ENCODE results near the gene GCHFR. TPM values are rescaled to one million over a fixed set of nuclear protein-coding genes. Genes with fewer than 3 reads are reported as not detected.

Gene GCHFR
- polyA plus RNA-seq, 4 donors, result 96.7 to 222 (median 147) TPM

GRCh38 chr15:40787991-40788390, 24.1 kb downstream of the GCHFR start:
- DNase-seq (no peak), FAIRE-seq (no peak)
- WGBS, 3 donors, result 41 to 59% (median 43%) methylated on average over 6 of the region's 6 CpGs
- no peak overlapping the region for H3K4me3 ChIP-seq (ENCODE audit: low read depth in 1 of 3, low read length in 3 of 3)
- H3K9me3 ChIP-seq (ENCODE audit: control insufficient read depth in 2 of 2, insufficient read depth in 1 of 2, low read depth in 1 of 2, low read length in 1 of 2), result no peaks in the 10 kb centered on the region
- no peaks in the 10 kb centered on the region for H3K27me3 ChIP-seq (ENCODE audit: control insufficient read depth in 3 of 3, insufficient read depth in 3 of 3, low read length in 3 of 3)
- H3K4me1 ChIP-seq (ENCODE audit: control insufficient read depth in 3 of 3, insufficient read depth in 2 of 3, low read depth in 1 of 3, low read length in 2 of 3), result peaks cover 3 to 24% (median 15%) of the 10 kb centered on the region in 3 donors
- H3K27ac ChIP-seq (ENCODE audit: low read depth in 1 of 3, low read length in 2 of 3), result peak overlapping the region; percentile 58 to 94 (median 74)
- peaks cover 0 to 29% (median 0%) of the 10 kb centered on the region in 3 donors for H3K36me3 ChIP-seq (ENCODE audit: control insufficient read depth in 3 of 3, insufficient read depth in 2 of 3, low read depth in 1 of 3, low read length in 3 of 3)

- H3K36me3 ChIP-seq (ENCODE audit: control insufficient read depth in 3 of 3, insufficient read depth in 2 of 3, low read depth in 1 of 3, low read length in 3 of 3), result peaks cover 0 to 22% (median 0%) of the 10 kb centered on the region in 3 donors
- FAIRE-seq (no peak), DNase-seq (no peak)
- H3K4me1 ChIP-seq (ENCODE audit: control insufficient read depth in 3 of 3, insufficient read depth in 2 of 3, low read depth in 1 of 3, low read length in 2 of 3), result peaks cover 4 to 35% (median 15%) of the 10 kb centered on the region in 3 donors
- H3K9me3 ChIP-seq (ENCODE audit: control insufficient read depth in 2 of 2, insufficient read depth in 1 of 2, low read depth in 1 of 2, low read length in 1 of 2), result peaks cover 0 to 4% of the 10 kb centered on the region in 2 donors
- H3K27me3 ChIP-seq (ENCODE audit: control insufficient read depth in 3 of 3, insufficient read depth in 3 of 3, low read length in 3 of 3), result no peaks in the 10 kb centered on the region
- no peak overlapping the region for H3K4me3 ChIP-seq (ENCODE audit: low read depth in 1 of 3, low read length in 3 of 3)
- WGBS, 3 donors, result 81 to 91% (median 85%) methylated on average over 3 to 5 of the region's 5 CpGs
- peak overlapping the region in 1 of 3 donors; percentile 25 for H3K27ac ChIP-seq (ENCODE audit: low read depth in 1 of 3, low read length in 2 of 3)
These were observed 25.3 kb downstream of the GCHFR start for GRCh38 chr15:40789119-40789518.

DNA sequence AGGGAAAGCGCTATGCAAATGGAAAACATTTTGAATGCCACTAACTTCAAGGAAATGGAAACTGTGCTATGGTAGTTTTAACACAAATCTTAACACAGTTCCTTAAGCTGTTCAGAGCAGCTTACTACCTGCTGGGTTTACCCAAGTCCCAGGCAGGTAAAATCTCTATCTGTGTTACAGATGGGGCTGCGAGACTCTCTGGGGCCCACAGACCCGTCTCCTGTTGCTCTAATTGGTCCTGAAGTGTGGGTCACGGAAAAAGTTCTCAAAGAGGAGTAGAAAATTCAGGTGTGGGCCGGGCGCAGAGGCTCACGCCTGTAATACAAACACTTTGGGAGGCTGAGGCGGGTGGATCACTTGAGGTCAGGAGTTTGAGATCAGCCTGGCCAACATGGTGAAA, 26.1 kb downstream of the GCHFR start:
- 90 to 99% (median 96%) methylated on average over 8 of the region's 8 CpGs for WGBS, 3 donors
- Histone ChIP-seq H3K27me3 (ENCODE audit: control insufficient read depth in 3 of 3, insufficient read depth in 3 of 3, low read length in 3 of 3) (no peaks in the 10 kb centered on the region), H3K4me3 (ENCODE audit: low read depth in 1 of 3, low read length in 3 of 3) (no peak overlapping the region), H3K36me3 (ENCODE audit: control insufficient read depth in 3 of 3, insufficient read depth in 2 of 3, low read depth in 1 of 3, low read length in 3 of 3) (peaks cover 0 to 24% (median 0%) of the 10 kb centered on the region in 3 donors), H3K4me1 (ENCODE audit: control insufficient read depth in 3 of 3, insufficient read depth in 2 of 3, low read depth in 1 of 3, low read length in 2 of 3) (peaks cover 4 to 35% (median 15%) of the 10 kb centered on the region in 3 donors), H3K27ac (ENCODE audit: low read depth in 1 of 3, low read length in 2 of 3) (no peak overlapping the region), H3K9me3 (ENCODE audit: control insufficient read depth in 2 of 2, insufficient read depth in 1 of 2, low read depth in 1 of 2, low read length in 1 of 2) (peaks cover 0 to 4% of the 10 kb centered on the region in 2 donors)
- no peak for FAIRE-seq
- no peak for DNase-seq

DNA sequence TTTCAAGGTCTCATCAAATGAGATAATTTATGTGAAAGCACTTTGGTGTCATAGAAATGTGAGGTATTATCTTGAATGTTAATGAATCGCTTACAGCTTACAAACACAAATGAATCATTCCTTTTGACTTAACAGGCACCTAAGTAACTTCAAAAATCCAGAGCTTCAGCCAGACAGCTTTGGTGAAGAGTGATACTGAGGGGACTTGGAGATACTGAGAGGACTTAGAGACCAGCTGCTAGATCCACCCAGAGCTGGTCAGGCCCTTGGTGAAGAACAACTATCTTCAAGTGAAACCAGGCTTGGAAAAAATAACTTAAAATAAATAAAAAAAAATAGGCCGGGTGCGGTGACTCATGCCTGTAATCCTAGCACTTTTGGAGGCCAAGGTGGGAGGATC, 26.9 kb downstream of the GCHFR start:
- WGBS, 3 donors, result 67 to 77% (median 74%) methylated on average over 3 of the region's 3 CpGs
- H3K4me3 ChIP-seq (ENCODE audit: low read depth in 1 of 3, low read length in 3 of 3), result no peak overlapping the region
- H3K36me3 ChIP-seq (ENCODE audit: control insufficient read depth in 3 of 3, insufficient read depth in 2 of 3, low read depth in 1 of 3, low read length in 3 of 3), result peaks cover 0 to 24% (median 0%) of the 10 kb centered on the region in 3 donors
- no peak for DNase-seq
- no peaks in the 10 kb centered on the region for H3K27me3 ChIP-seq (ENCODE audit: control insufficient read depth in 3 of 3, insufficient read depth in 3 of 3, low read length in 3 of 3)
- FAIRE-seq, result no peak
- peaks cover 4 to 32% (median 13%) of the 10 kb centered on the region in 3 donors for H3K4me1 ChIP-seq (ENCODE audit: control insufficient read depth in 3 of 3, insufficient read depth in 2 of 3, low read depth in 1 of 3, low read length in 2 of 3)
- no peak overlapping the region for H3K27ac ChIP-seq (ENCODE audit: low read depth in 1 of 3, low read length in 2 of 3)
- peaks cover 0 to 4% of the 10 kb centered on the region in 2 donors for H3K9me3 ChIP-seq (ENCODE audit: control insufficient read depth in 2 of 2, insufficient read depth in 1 of 2, low read depth in 1 of 2, low read length in 1 of 2)

DNA sequence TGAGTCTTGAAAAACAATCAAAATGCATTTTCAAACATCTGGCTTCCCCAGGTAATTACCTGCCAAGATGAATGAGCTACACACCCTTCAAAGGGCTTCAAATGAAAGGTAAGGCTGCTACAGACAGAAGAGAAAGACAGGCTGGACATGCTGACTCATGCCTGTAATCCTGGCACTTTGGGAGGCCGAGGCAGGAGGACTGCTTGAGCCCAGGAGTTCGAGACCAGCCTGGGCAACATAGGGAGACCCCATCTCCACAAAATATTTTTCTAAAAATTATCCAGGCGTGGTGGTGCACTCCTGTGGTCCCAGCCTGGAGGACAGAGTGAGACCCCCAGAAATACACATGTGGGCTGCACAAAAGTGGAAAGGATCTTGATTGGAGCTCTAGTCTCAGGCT, 28.5 kb downstream of the GCHFR start:
- no peak overlapping the region for H3K27ac ChIP-seq (ENCODE audit: low read depth in 1 of 3, low read length in 2 of 3)

GRCh38 chr15:40793216-40793989, 29.5 kb downstream of the GCHFR start:
- no peaks in the 10 kb centered on the region for H3K27me3 ChIP-seq (ENCODE audit: control insufficient read depth in 3 of 3, insufficient read depth in 3 of 3, low read length in 3 of 3)
- DNase-seq (peak; percentile 83 to 100), FAIRE-seq (no peak)
- H3K36me3 ChIP-seq (ENCODE audit: control insufficient read depth in 3 of 3, insufficient read depth in 2 of 3, low read depth in 1 of 3, low read length in 3 of 3), result peaks cover 0 to 23% (median 0%) of the 10 kb centered on the region in 3 donors
- H3K4me3 ChIP-seq (ENCODE audit: low read depth in 1 of 3, low read length in 3 of 3), result no peak overlapping the region
- H3K9me3 ChIP-seq (ENCODE audit: control insufficient read depth in 2 of 2, insufficient read depth in 1 of 2, low read depth in 1 of 2, low read length in 1 of 2), result peaks cover 0 to 4% of the 10 kb centered on the region in 2 donors
- peak overlapping the region; percentile 67 to 78 (median 74) for H3K27ac ChIP-seq (ENCODE audit: low read depth in 1 of 3, low read length in 2 of 3)
- WGBS, 3 donors, result 32 to 61% (median 35%) methylated on average over 9 of the region's 9 CpGs
- H3K4me1 ChIP-seq (ENCODE audit: control insufficient read depth in 3 of 3, insufficient read depth in 2 of 3, low read depth in 1 of 3, low read length in 2 of 3), result peaks cover 4 to 15% (median 10%) of the 10 kb centered on the region in 3 donors

More for the DNA sequence above, 28.5 kb downstream of the GCHFR start:
- DNase-seq (no peak), FAIRE-seq (no peak)
- no peaks in the 10 kb centered on the region for H3K27me3 ChIP-seq (ENCODE audit: control insufficient read depth in 3 of 3, insufficient read depth in 3 of 3, low read length in 3 of 3)
- peaks cover 0 to 21% (median 0%) of the 10 kb centered on the region in 3 donors for H3K36me3 ChIP-seq (ENCODE audit: control insufficient read depth in 3 of 3, insufficient read depth in 2 of 3, low read depth in 1 of 3, low read length in 3 of 3)
- 76 to 83% (median 78%) methylated on average over 3 of the region's 3 CpGs for WGBS, 3 donors
- peaks cover 0 to 4% of the 10 kb centered on the region in 2 donors for H3K9me3 ChIP-seq (ENCODE audit: control insufficient read depth in 2 of 2, insufficient read depth in 1 of 2, low read depth in 1 of 2, low read length in 1 of 2)
- H3K4me1 ChIP-seq (ENCODE audit: control insufficient read depth in 3 of 3, insufficient read depth in 2 of 3, low read depth in 1 of 3, low read length in 2 of 3), result peaks cover 4 to 18% (median 15%) of the 10 kb centered on the region in 3 donors
- no peak overlapping the region for H3K4me3 ChIP-seq (ENCODE audit: low read depth in 1 of 3, low read length in 3 of 3)

DNA sequence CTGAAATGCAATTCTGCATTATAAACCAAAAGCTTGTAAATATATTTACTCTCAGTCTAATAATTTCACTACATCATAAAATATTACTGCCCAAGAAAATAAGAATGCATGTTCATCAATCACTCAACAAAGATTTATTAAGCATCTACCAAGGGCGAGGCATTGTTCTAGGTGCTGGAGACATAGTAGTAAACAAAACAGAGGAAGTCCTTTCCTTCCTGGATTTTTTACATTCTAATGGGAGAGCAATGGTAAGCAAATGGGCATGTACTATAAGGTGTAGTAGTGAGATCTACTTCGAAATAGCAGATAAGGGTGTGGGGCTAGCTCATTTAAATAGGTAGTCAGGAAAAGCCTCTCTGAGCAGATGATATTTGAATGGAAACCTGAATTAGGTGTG, 32.2 kb downstream of the GCHFR start:
- FAIRE-seq (no peak), DNase-seq (peak in 1 of 2 donors; percentile 33)
- Histone ChIP-seq H3K27me3 (ENCODE audit: control insufficient read depth in 3 of 3, insufficient read depth in 3 of 3, low read length in 3 of 3) (no peaks in the 10 kb centered on the region), H3K9me3 (ENCODE audit: control insufficient read depth in 2 of 2, insufficient read depth in 1 of 2, low read depth in 1 of 2, low read length in 1 of 2) (peaks cover 0 to 4% of the 10 kb centered on the region in 2 donors), H3K4me3 (ENCODE audit: low read depth in 1 of 3, low read length in 3 of 3) (no peak overlapping the region), H3K27ac (ENCODE audit: low read depth in 1 of 3, low read length in 2 of 3) (peak overlapping the region in 1 of 3 donors; percentile 59), H3K4me1 (ENCODE audit: control insufficient read depth in 3 of 3, insufficient read depth in 2 of 3, low read depth in 1 of 3, low read length in 2 of 3) (peaks cover 4 to 10% (median 9%) of the 10 kb centered on the region in 3 donors), H3K36me3 (ENCODE audit: control insufficient read depth in 3 of 3, insufficient read depth in 2 of 3, low read depth in 1 of 3, low read length in 3 of 3) (peaks cover 0 to 23% (median 0%) of the 10 kb centered on the region in 3 donors)
- WGBS, 3 donors, result 66 to 79% (median 73%) methylated on average over 2 of the region's 2 CpGs

DNA sequence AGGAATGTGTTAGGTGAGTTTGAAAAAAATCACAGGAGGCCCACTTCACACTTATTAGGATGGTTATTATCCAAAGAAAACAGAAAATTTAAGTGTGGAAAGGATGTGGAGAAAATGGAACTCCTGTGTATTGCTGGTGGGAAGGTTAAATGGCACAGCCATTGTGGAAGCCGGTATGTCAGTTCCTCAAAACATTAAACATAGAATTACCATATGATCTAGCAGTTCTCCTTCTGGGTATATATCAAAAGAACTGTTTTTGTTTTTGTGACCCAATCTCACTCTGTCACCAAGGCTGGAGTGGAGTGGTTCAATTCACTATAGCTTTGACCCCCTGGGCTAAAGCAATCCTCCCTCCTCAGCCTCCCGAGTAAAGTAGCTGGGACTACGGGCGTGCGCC, 32.6 kb downstream of the GCHFR start:
- Histone ChIP-seq H3K27ac (ENCODE audit: low read depth in 1 of 3, low read length in 2 of 3) (peak overlapping the region in 2 of 3 donors; percentile 42 to 59), H3K9me3 (ENCODE audit: control insufficient read depth in 2 of 2, insufficient read depth in 1 of 2, low read depth in 1 of 2, low read length in 1 of 2) (peaks cover 0 to 4% of the 10 kb centered on the region in 2 donors), H3K27me3 (ENCODE audit: control insufficient read depth in 3 of 3, insufficient read depth in 3 of 3, low read length in 3 of 3) (no peaks in the 10 kb centered on the region), H3K36me3 (ENCODE audit: control insufficient read depth in 3 of 3, insufficient read depth in 2 of 3, low read depth in 1 of 3, low read length in 3 of 3) (peaks cover 0 to 22% (median 0%) of the 10 kb centered on the region in 3 donors), H3K4me3 (ENCODE audit: low read depth in 1 of 3, low read length in 3 of 3) (no peak overlapping the region), H3K4me1 (ENCODE audit: control insufficient read depth in 3 of 3, insufficient read depth in 2 of 3, low read depth in 1 of 3, low read length in 2 of 3) (peaks cover 4 to 10% (median 9%) of the 10 kb centered on the region in 3 donors)
- DNase-seq (no peak), FAIRE-seq (no peak)
- WGBS, 3 donors, result 94 to 99% (median 97%) methylated on average over 5 of the region's 5 CpGs
